OCI-LY7 (cell line): ENCODE results near the gene DHCR7. TPM values are rescaled to one million over a fixed set of nuclear protein-coding genes. Genes with fewer than 3 reads are reported as not detected.

ENCODE experiments used
- BruUV-seq: library from RNA; stranded (reverse); fragments of 400-500 nt; replicated peaks from 2 replicates; lab custom pipeline; 2021; lab: Mats Ljungman, UMichigan
- CTCF ChIA-PET: fragments of 300-600 bp; sonication (Branson Sonifier 250); formaldehyde crosslinking; loops from one replicate; lab custom pipeline; 2022; ENCODE audit warnings: antibody characterized with exemption; ENCODE audit not compliant: unreplicated experiment; lab: Charles Lee
- POLR2A ChIA-PET: fragments of 300-600 bp; sonication (Branson Sonifier 250); formaldehyde crosslinking; loops from one replicate; lab custom pipeline; 2022; ENCODE audit warnings: antibody characterized with exemption; lab: Charles Lee
- DNase-seq: peaks from one replicate; pipeline ENCODE4 v3.0.0-alpha.2; 2015; ENCODE audit warnings: low spot score
- H2AFZ ChIP-seq: fragments of 200-600 bp; sonication (generic), shearing (Covaris generic); 2 replicates; pipeline ENCODE4 v1.6.1; 2014; ENCODE audit warnings: mild to moderate bottlenecking, antibody characterized with exemption, low read length, moderate library complexity
- H3K27ac ChIP-seq: fragments of 200-600 bp; sonication (generic); 2 replicates; pipeline ENCODE4 v1.5.1; 2014; ENCODE audit warnings: mixed run types, low read depth, mild to moderate bottlenecking, moderate library complexity, low read length, inconsistent platforms; ENCODE audit not compliant: poor library complexity, severe bottlenecking
- H3K36me3 ChIP-seq: fragments of 200-600 bp; sonication (generic); 2 replicates; pipeline ENCODE4 v1.6.1; 2014; ENCODE audit warnings: mild to moderate bottlenecking, antibody characterized with exemption, low read length, moderate library complexity, mixed read lengths; ENCODE audit not compliant: insufficient read depth
- H3K4me1 ChIP-seq: fragments of 200-600 bp; sonication (generic); 2 replicates; pipeline ENCODE4 v1.5.1; 2014; ENCODE audit warnings: mild to moderate bottlenecking, low read length; ENCODE audit not compliant: insufficient read depth, poor library complexity, severe bottlenecking
- H3K4me2 ChIP-seq: fragments of 200-600 bp; sonication (generic); 2 replicates; pipeline ENCODE4 v1.6.1; 2014; ENCODE audit warnings: mild to moderate bottlenecking, low read length
- H3K4me3 ChIP-seq: fragments of 200-600 bp; sonication (generic); 2 replicates; pipeline ENCODE4 v1.5.1; 2014; ENCODE audit warnings: mild to moderate bottlenecking, low read depth, low read length; ENCODE audit not compliant: poor library complexity, severe bottlenecking
- H3K79me2 ChIP-seq: fragments of 200-600 bp; sonication (generic); 2 replicates; pipeline ENCODE4 v1.6.1; 2016; ENCODE audit warnings: low read depth, mild to moderate bottlenecking, low read length, moderate library complexity, mixed read lengths; ENCODE audit not compliant: insufficient read depth
- H3K9me2 ChIP-seq: fragments of 200-600 bp; sonication (generic); 2 replicates; pipeline ENCODE4 v1.6.1; 2016; ENCODE audit warnings: mild to moderate bottlenecking, low read length, mixed read lengths; ENCODE audit not compliant: insufficient read depth
- H3K9me3 ChIP-seq: fragments of 200-600 bp; sonication (generic); 2 replicates; pipeline ENCODE4 v1.6.1; 2014; ENCODE audit warnings: mild to moderate bottlenecking, mixed run types, low read length, mixed read lengths
- H4K20me1 ChIP-seq: fragments of 200-600 bp; sonication (generic); 2 replicates; pipeline ENCODE4 v1.6.1; 2014; ENCODE audit warnings: mild to moderate bottlenecking, antibody characterized with exemption, low read length, moderate library complexity, mixed read lengths; ENCODE audit not compliant: insufficient read depth
- CTCF ChIP-seq: fragments of 200-600 bp; sonication (generic); conservative IDR thresholded peaks from 2 replicates; pipeline ENCODE4 v1.5.1; 2014; ENCODE audit warnings: mild to moderate bottlenecking, antibody characterized with exemption, low read length, moderate library complexity, mixed read lengths
- EZH2phosphoT487 ChIP-seq: fragments of 200-600 bp; sonication (generic); IDR thresholded peaks from 2 replicates; pipeline ENCODE4 v1.6.1; 2018; ENCODE audit warnings: low read depth, borderline replicate concordance, mild to moderate bottlenecking, mixed run types, antibody characterized with exemption, low read length, moderate library complexity, mixed read lengths
- intact Hi-C: fragments of 100-400 bp; cut with micrococcal nuclease; formaldehyde crosslinking; loops from one replicate; pipeline ENCODE4 v1.10.0; 2022; ENCODE audit not compliant: unreplicated experiment
- total RNA-seq, 2 experiments: library from RNA; depleted of rRNA in 1 of 2; stranded (reverse); fragments of >200 nt in 1 of 2; shearing (Covaris generic) in 1 of 2; gene quantifications; 2 replicates each; pipeline ENCODE4 v1.2.3, GENCODE V29; 2014 to 2022

The DHCR7 gene
- total RNA-seq, 2 experiments from 2014 or later, result 33.4 to 110 TPM

- no peaks in the 10 kb centered on the region for H3K4me1 ChIP-seq
- no peak overlapping the region for H2AFZ ChIP-seq
- no peaks in the 10 kb centered on the region for H3K79me2 ChIP-seq
- no peaks in the 10 kb centered on the region for H3K9me3 ChIP-seq
- no peak for TF ChIP-seq CTCF
- no peak for TF ChIP-seq EZH2phosphoT487
- ChIA-PET CTCF (interaction anchor here (1.0 to 1.4 kb wide), 6 partner anchors 9 to 26 kb away, joined by 3 to 6 read pairs (median 4); no protein-coding TSS in a partner anchor), POLR2A (interaction anchor here (0.6 to 1.9 kb wide), 9 partner anchors 10 to 51 kb away, joined by 3 to 11 read pairs (median 6); no protein-coding TSS in a partner anchor)
- BruUV-seq, result no TSS peak
- H3K27ac ChIP-seq, result no peak overlapping the region
- H3K4me3 ChIP-seq, result no peak overlapping the region
- H3K36me3 ChIP-seq, result no peaks in the 10 kb centered on the region
- DNase-seq, result no peak
- H3K4me2 ChIP-seq, result no peak overlapping the region
- H3K9me2 ChIP-seq, result no peaks in the 10 kb centered on the region
- H4K20me1 ChIP-seq, result no peaks in the 10 kb centered on the region
- intact Hi-C loops, result loop anchor here (1.0 kb wide), 2 partner anchors 20 to 25 kb away; no protein-coding TSS in a partner anchor
These were observed 50.2 kb downstream of the DHCR7 start for GRCh38 chr11:71397961-71398360.

GRCh38 chr11:71397331-71397860, 50.8 kb downstream of the DHCR7 start:
- intact Hi-C loops, result loop anchor here (1.0 kb wide), 2 partner anchors 21 to 24 kb away; no protein-coding TSS in a partner anchor
- H3K9me3 ChIP-seq, result no peaks in the 10 kb centered on the region
- H3K79me2 ChIP-seq, result no peaks in the 10 kb centered on the region
- no peak overlapping the region for H3K27ac ChIP-seq
- H3K4me1 ChIP-seq, result no peaks in the 10 kb centered on the region
- no TSS peak for BruUV-seq
- no peak for TF ChIP-seq EZH2phosphoT487
- TF ChIP-seq CTCF, result no peak
- no peaks in the 10 kb centered on the region for H3K9me2 ChIP-seq
- no peaks in the 10 kb centered on the region for H3K36me3 ChIP-seq
- ChIA-PET CTCF (interaction anchor here (0.8 to 1.4 kb wide), 8 partner anchors 9 to 26 kb away, joined by 3 to 6 read pairs (median 4); no protein-coding TSS in a partner anchor), POLR2A (interaction anchor here (0.6 to 1.9 kb wide), 10 partner anchors 10 to 52 kb away, joined by 3 to 11 read pairs (median 5); no protein-coding TSS in a partner anchor)
- no peak overlapping the region for H3K4me2 ChIP-seq
- no peak overlapping the region for H3K4me3 ChIP-seq
- H4K20me1 ChIP-seq, result no peaks in the 10 kb centered on the region
- no peak for DNase-seq
- no peak overlapping the region for H2AFZ ChIP-seq
